PFSK-1 (cell line): ENCODE data around the gene PKD1L1.

Source experiments
- POLR2AphosphoS5 ChIP-seq: IDR thresholded peaks from 2 replicates; pipeline ENCODE4 v1.6.1; 2012; ENCODE audit warnings: low read depth, mild to moderate bottlenecking, control low read depth, low read length, moderate library complexity
- REST ChIP-seq, 2 experiments: IDR thresholded peaks; 2 replicates each; pipeline versions ENCODE4 v1.6.1 to v1.8.0; 2011 to 2012; ENCODE audit warnings: low read depth in 2 of 2, low read length in 2 of 2, control low read depth in 1 of 2, inconsistent platforms in 1 of 2, mild to moderate bottlenecking in 1 of 2, moderate library complexity in 1 of 2; ENCODE audit not compliant: insufficient read depth in 1 of 2

GRCh38 chr7:47764746-47765145, 183.5 kb downstream of the PKD1L1 start:
- TF ChIP-seq POLR2AphosphoS5 (no peak), REST (IDR thresholded peaks at IDR 0.05; ENCODE audit: insufficient read depth in 1 of 2, low read depth in 2 of 2, low read length in 2 of 2) (no peak)
